Right hindlimb (tissue), 1 donor: ENCODE data around the gene TRIM62.

ENCODE experiments used
- DNase-seq: peaks from one replicate; pipeline ENCODE4 v3.0.0-alpha.2; 2018

Gene TRIM62

GRCh38 chr1:33097137-33097611 is 84.7 kb downstream of the TRIM62 start:
- no peak for DNase-seq

- DNase-seq: no peak
Observed at GRCh38 chr1:33096363-33097005, 85.4 kb downstream of the TRIM62 start.
